HG03103 (cell line): ENCODE measurements around the gene TRAPPC4.

Experiments
- ATAC-seq: cut with Tn5 transposase; IDR thresholded peaks from one replicate; pipeline ENCODE4 v1.9.1; 2021; ENCODE audit warnings: low read depth; ENCODE audit not compliant: unreplicated experiment

The TRAPPC4 gene

GRCh38 chr11:119061256-119061655 is 42.7 kb downstream of the TRAPPC4 start:
- ATAC-seq: no peak

GRCh38 chr11:119062779-119063178 is 44.2 kb downstream of the TRAPPC4 start:
- ATAC-seq: no peak

GRCh38 chr11:119065369-119065768 is 46.8 kb downstream of the TRAPPC4 start:
- ATAC-seq: no peak

GRCh38 chr11:119067371-119068222 is 49.0 kb downstream of the TRAPPC4 start, which contains the start of gene VPS11:
VPS11 (plus strand) TSS chr11:119067818; CDS start chr11:119067824, 6 bp downstream.
- peak; percentile 89 for ATAC-seq
